ENCODE measurements around the gene SORT1.
A peak's percentile ranks its signal among the peaks of the same experiment; 100 is the strongest.
"Not testable (repeated sequence)": the region's sequence is repeated elsewhere in the genome, so short reads cannot be mapped to it uniquely, and the experiment has no call there.

The SORT1 gene

GRCh38 chr1:109335091-109335490, 62.6 kb downstream of the SORT1 start:
- ATAC-seq = no peak

- ATAC-seq = no peak
Measured at GRCh38 chr1:109331113-109331512, 66.6 kb downstream of the SORT1 start.

DNA sequence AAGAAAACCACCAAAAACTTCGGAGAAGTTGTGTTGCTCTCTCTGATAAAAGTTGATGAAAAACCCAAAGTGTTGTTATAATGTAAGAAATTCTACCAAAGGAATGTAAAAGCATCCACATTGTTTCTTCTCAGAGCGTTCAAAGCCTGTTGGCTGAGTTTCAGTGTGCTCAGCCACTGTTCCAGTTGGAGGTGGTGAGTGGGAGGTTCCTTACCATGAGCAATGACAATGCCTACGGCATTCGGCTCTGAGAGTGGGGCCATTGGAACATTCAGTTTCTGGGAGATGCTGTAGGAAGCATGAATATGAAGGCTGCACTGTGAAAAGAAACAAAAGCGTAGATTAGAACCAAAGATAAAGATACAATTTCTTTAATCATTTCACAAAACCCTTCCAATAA, 70.4 kb downstream of the SORT1 start:
- no peak for ATAC-seq

- ATAC-seq = no peak
Measured at GRCh38 chr1:109322974-109323373, 74.7 kb downstream of the SORT1 start.

DNA sequence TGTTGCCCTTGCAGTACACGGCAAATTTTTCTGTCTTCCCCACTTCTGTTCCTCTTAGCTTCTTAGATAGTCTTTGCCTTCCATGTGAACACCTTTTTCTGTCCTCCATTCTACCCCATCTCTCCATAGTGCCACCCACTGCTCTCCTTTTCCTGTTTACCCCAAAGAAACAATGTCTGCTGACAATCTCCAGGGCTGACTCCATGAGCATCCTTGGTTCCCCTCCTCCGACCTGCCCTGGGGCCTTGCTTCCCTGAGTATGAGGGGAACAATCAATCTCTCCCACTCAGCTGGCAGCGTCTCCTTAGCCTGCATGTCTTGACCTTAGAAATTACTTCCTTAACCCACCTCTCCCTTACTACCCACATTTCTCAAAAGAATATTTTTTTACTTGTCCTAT, 78.6 kb downstream of the SORT1 start:
- no peak for ATAC-seq

- ATAC-seq = no peak
Measured at GRCh38 chr1:109316506-109316905, 81.2 kb downstream of the SORT1 start.

DNA sequence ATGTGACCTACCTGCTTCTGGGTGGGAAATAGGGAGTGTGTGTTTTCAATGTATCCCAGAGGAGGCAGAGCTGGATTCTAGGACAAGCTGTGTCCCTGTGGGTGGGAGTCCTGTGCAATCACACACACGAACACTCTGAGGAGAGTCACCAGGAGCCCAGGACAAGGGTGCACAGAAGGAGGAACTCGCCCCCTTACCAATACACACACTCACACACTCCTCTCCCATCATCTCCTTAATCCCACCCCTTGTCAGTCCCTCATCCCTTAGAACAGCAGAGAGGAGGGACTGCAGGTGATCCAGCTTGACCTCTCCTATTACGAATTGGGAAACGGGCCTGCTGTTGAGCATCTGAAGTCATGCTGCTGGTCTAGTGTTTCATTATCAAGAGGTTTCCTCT, 82.4 kb downstream of the SORT1 start:
- ATAC-seq = no peak

DNA sequence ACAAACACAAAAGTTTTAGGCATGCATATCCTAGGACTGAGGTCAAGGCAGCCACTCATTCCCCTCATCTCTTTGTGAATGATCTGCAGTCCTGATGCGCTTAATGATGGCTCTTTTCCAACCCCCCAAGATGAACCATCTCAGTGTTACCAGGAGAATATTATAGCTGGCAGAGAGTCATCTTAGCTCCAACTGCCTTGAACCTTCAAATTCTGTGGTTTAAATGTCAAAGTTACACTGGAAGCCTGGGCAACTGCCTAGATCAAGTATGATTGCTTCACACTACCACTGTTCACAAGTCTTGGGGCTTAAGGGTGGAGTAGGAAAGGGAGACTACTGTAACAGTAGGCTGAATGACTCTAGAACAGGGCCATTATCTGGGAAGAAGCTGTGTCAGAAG, 82.9 kb downstream of the SORT1 start:
- ATAC-seq = no peak

DNA sequence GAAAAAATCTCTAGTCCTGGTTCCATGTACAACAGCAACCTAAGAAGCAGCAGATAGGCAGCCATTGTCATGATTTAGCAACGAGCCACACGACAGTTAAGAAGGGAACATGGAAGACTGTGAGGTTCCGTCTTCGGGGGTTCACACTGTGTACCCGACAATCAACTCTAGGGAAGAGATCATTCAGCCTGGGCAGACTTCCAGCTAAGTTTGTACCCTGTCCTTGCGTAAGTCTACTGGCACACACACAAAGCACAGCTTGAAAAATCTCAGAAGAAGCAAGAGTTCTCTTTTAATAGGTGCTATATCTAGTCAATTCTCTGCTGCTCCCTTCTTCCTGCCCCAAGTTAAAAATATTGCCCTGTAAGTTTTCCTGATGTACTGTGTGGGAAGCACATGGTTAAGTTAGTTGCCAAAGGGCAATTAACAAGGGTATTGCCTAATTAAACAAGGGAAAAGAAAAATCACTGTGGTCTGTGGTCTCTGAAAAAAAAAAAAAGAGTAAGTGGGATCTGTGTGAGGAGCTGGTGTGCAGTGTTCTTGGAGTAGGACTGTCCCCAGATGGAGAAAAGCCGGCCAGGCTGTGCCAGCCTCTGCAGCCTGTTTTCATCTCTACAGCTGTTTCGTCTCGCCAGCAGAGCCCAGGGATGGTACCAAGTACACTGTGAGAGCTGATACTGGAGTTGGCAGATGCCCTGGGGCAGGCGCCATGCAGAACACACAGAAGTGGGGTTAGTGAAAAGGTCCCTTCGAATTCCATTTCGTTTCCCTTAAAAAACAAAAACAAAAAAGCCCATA, 84.5 kb downstream of the SORT1 start:
- ATAC-seq = no peak

DNA sequence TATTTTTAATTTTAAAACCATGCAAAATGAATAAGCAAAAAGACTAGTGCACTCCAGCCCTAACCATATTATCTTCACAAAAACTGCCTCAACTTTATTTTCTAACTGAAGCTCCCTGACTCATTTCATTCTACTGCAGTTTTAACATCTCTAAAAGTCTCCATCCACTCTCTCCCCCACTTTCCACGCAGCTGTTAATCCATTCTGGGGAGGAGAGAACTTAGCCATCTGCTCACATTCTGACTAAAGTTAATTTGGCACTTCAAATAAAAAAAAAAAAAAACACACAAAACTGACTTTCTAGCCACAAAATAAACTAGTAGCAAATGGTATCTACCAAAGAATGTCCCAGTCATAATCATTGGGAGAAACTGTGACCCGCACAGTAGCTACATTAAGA, 85.5 kb downstream of the SORT1 start:
- ATAC-seq = no peak

DNA sequence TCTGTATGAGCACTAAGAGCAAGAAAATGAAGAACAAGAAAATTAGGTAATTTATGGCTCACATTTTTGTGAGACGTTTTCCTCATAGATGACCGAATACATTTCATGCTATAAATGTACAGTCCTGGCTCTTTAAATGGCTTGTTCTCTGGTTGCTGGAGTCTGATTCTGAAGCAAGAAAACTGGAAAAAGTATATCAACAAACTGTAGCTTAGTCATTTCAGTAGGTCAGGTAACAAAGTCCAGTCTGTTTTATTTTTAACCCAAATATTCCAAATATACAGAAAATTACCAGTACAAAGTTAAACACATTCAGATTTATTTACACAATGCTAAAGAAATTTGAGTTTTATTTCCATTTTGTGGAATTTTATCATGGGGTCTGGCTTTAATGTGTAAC, 88.4 kb downstream of the SORT1 start:
- ATAC-seq = no peak

DNA sequence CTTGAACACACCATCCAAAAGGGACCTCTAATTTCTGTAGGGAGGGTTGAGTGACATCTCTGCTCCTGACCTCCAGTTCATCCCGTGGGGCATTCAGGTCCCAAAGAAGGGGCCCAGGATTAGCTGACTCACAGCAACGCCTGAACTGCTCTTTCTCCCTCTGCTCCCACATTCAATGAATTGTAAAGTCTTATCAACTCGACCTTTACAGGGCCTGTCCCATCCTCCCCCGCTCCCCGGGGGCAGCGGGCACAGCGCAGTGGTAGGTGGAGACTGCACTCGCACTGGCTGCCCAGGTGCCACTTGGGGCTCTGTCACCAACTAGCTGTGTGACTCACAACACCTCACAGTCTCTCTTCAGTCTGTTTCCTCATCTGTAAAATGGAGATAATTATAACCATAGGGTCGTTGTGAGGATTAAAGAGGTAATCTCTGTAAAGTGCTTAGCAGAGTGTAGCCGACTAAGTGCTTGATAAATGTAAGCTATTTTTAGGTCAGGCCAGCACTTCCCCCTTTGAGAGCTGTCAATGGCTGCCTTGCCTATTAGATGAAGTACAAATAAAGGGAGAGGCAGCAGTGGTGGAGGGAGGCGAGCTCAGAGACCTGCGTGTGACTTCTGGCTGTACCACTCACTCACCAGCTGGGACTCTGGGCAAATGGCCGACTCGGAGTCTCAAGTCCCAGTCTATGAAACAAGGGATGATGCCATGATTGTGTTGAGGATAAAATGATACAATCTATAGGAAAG, 90.3 kb downstream of the SORT1 start:
- ATAC-seq = peak; percentile 25 to 33

DNA sequence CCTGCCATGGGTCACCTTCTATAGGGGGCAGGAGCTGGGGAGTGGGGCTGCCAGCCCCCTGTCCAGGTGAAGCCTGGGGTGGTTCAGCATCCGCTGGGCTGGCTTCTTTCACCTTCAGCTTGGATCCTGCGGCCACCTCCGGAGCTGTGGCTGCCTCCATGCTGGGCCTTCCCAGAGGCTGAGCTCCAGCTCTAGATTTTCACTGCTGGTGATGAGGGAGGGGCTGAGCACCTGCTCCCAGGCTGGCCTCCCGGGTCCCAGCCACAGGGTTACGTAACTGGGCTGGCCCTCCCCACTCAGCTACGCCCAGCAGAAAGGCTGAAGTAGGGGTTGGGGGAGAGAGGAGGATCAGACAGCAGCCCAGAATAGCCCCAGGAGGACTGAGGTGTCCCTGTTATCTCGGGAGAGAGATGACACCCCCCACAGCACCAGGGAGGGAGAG, 90.9 kb downstream of the SORT1 start, which contains the start of gene MYBPHL:
Gene MYBPHL (minus strand): TSS at position 180 of the 442 bp plus-strand sequence. CDS start 20 bp downstream, at position 160.
- no peak for ATAC-seq

DNA sequence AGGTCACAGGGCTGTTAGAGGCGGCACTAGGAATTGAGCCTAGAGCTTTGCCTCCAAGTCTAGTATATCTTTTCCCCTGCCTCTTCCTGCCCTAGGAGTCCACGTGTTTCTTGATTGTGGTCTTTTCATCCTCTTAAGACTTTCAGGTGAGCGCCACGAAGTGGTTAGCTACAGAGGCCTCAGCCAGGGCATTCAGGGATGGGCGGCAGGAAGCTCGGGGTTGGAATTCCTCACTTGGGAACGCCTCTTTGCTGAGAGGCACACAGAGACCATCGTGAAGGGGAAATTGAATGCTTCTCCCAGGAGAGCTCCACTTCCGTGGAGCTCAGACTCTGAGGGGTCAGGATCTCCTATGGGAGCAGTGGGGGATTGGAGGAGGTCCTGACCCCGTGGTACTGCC, 91.7 kb downstream of the SORT1 start:
- ATAC-seq = not testable (repeated sequence)

DNA sequence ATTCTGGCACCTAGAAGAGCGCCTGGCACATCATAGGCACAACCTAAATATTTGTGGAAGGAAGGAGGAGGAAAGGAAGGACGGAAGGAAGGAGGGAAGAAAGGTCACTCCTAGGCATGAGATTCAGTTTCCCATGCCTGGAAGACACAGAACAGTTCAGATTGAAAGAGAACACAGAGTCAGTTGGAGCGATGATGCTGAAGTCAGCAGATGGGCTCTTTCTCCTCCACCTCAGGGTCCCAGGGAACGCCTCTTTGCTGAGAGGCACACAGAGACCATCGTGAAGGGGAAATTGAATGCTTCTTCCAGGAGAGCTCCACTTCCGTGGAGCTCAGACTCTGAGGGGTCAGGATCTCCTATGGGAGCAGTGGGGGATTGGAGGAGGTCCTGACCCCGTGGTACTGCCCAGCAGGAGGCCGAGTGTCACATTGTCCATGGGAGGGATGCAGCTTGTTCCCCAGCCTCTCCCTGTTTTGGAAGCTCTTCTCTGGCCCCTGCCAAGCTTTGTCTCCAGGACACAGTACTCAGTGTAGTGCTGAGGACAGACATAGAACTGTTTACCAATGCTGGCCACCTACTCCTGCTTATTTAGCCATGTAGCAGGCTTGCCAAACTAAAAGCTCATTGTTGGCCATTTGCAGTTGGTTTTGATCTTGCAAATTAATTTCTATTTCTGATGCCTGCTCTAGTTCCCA, 93.3 kb downstream of the SORT1 start:
- no peak for ATAC-seq

DNA sequence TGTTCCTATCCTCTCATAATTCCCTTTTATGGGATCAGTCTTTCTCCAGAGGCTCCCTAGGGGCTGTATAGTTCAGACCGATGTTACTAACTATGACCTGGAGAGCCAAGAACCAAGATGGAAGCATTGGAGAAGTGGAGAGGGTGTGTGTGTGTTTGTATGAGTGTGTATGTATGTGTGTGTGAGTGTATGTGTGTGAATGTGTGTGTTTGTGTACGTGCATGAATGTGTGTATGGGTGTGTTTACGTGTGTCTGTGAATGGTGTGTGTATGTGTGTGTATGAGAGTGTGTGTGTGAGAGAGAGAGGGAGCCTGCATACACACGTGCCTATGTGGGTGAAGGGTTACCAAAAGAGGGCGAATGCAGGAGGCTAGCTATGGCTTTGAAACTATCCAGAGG, 95.8 kb downstream of the SORT1 start:
- ATAC-seq = no peak

DNA sequence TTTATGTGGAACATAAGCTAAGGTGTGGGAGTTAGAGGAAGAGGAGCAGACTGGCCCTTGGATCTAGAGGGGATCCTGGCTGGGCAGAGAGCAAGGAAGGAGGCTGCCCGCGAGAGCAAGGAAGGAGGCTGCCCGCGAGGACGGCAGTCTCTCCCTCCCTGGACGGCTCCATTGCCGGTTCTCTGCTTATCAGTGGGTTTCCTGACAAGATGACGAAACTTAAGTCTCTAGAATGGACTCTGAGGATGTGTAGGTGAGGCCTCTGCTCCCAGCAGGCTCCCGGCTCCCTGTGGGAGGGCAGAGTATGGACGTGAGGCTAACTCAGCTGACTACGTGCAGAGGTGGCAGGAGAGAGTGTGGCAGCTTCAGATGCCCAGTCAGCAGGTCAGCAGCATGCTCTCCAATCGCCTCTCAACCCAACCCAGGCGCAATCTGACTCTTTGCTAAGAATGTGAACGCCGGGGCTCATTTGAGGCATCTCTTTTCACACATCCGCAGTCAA, 97.0 kb downstream of the SORT1 start:
- no peak for ATAC-seq

DNA sequence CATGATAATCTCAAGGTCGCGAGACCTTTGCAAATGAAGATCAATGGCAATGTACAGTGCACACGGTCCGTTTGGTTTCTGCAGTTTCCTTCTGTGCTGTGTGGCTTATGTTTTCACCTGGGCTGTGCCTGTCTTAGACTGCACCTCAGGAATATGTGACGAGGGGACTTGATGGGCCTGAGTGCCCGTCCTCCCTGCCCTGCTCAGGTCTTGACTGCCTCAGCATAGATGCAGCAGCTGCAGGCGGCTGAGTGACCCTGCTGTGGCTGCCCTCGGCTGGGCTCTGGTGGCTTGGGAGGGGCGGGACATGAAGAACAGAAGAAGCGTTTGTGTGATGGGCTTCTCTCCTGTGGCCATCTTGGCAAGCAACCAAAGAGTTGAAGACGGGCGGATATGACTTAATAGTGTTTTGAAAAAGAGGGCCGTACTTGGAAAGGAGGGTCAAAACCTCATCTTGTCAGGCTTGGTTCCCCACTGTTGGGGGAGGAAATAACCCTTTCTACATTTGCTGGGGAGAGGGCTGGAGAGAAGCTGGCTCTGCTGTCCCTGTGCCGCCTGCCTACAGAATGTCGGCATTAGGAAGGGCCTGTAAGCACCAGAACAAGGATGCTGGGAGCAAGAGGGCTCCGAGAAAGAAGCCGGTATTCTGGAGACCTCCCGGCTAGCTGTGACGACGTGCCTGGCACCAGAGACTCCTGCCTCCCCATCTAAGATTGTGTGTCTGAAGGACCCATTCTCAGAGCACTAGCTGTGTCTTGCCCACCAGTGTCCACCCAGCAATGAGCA, 98.0 kb downstream of the SORT1 start:
- no peak for ATAC-seq

DNA sequence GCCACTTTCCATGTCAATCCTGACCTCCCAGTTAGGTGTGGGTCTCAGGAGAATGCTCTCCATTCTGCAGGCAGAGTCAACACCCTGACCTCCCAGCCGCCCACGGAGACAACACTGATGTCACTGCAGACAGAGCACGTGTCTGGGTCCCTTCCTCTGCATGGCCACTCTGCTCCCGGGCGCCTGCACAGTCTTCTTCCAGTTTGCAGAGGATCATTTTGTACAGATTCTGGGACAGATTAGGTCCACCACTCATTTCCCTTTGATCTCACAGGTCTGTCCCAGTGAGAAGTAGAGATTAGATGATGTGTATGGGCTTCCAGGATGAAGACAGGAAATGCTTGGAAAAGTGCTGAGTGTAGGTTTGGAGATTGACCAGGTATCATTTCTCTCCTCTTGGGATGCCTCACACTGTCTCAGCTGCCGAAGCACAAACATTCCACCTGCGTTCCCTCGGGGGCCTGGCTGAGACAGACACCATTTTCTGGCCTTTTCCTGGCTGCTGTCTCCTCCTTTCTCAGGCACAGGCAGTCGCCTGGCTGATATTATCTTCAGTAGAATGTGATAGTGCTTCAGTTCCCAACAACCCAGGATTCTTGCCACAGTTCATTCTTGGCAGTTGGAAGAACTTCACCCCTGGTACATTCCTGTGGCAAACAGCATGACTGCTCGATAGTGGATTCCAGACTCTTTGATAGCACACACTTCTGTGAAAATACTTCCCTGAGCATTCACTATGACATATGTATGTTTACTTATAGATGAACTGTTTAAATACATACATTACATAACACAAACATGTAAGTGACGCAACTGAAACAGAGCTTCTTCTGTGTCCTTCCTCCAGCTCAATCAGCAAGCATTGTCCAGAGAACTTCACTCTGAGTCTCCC, 98.8 kb downstream of the SORT1 start:
- no peak for ATAC-seq

DNA sequence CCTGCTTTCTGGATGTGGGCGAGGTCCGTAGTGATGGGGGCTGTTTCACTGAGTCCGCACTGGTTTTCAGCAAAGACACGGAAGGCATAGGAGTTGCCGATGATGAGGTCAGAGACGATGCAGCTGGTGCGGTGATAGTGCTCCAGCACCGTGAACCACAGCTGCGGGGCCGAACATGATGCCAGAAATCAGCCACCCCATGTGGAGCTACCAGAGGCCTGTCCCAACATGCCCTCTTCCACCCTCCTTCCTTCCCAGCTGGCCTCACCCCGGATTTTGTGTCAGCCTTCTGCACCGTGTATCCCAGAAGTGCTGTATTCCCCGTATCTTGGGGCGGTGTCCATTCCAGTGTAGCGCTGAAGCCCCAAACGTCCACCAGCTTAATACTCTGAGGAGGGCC, 100.9 kb downstream of the SORT1 start:
- ATAC-seq = no peak

DNA sequence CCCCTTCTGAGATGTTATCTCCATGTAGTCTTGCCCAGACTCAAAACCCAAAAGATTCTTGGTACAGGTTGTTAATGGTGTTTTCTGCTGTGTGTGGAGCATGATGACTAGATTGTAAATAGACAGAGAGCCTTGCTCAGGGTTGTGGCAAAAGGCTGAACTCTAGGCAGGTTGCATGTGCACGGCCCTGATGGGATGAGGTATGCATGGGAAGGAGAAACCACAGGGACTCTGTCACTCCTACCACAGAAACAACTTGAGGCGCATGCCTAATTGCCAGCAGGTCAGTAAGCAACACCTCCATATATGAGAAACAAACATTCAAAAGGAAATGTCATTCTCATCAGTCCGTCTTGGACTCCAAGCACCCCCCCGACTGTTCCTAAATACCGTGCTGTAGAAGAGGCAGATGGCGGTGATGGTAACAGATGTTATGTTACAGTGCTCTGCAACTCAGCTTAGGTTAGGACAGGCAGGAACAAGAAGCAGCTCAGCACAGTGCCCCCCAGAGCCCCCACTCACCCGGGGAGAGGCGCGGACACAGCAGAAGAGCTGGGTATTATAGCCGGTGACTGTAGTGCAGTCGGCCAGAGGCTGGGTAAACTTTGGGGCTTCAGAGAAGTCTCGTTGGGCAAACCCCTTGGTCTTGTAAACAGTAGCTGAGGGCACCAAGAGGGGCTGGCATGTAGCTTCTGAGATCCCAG, 101.9 kb downstream of the SORT1 start:
- ATAC-seq = no peak

Measured in activated CD4-positive, CD25-positive, alpha-beta regulatory T cell treated with anti-CD3 and anti-CD28 coated beads, Interleukin-2, amount 50 U/mL, for 24 hours (primary cell).